Peyer's patch (tissue), 4 donors: ENCODE results near the gene HFE.

Experiments used
- CTCF ChIP-seq, 6 experiments: fragments of 450-650 bp in 4 of 6; fragments of 200-600 bp in 2 of 6; sonication (generic) in 1 of 6; IDR thresholded peaks; one replicate each; pipeline ENCODE4 v1.5.1; 2017 to 2019; ENCODE audit warnings: antibody characterized with exemption in 6 of 6, mild to moderate bottlenecking in 3 of 6, moderate library complexity in 1 of 6
- POLR2A ChIP-seq, 2 donors: fragments of 450-650 bp; IDR thresholded peaks; one replicate each; pipeline ENCODE4 v1.5.1; 2017; ENCODE audit warnings: antibody characterized with exemption in 2 of 2, mild to moderate bottlenecking in 2 of 2, moderate library complexity in 2 of 2

GRCh38 chr6:26055719-26056582 is 31.3 kb upstream of the HFE start:
- TF ChIP-seq CTCF (IDR thresholded peaks at IDR 0.05) (no peak), POLR2A (IDR thresholded peaks at IDR 0.05) (peak; percentile 99 to 100)
